Coronary artery (tissue), 2 donors: ENCODE measurements around the gene FAM107A.
A peak's percentile ranks its signal among the peaks of the same experiment; 100 is the strongest.

Experiments
- DNase-seq: peaks from one replicate; pipeline ENCODE4 v3.0.0-alpha.2; 2017; ENCODE audit warnings: low spot score
- H3K27ac ChIP-seq, 2 donors: fragments of 200-600 bp; sonication (generic); one replicate each; pipeline ENCODE4 v1.5.1; 2016 to 2019
- H3K4me3 ChIP-seq: fragments of 200-600 bp; sonication (generic); 2 replicates; pipeline ENCODE4 v1.5.1; 2016; ENCODE audit warnings: mild to moderate bottlenecking, moderate library complexity
- TF ChIP-seq, protein P1 (sequence below): fragments of 200-600 bp; sonication (generic); IDR thresholded peaks from one replicate; pipeline ENCODE4 v1.5.1; 2019; ENCODE audit warnings: antibody characterized with exemption

The FAM107A gene

DNA sequence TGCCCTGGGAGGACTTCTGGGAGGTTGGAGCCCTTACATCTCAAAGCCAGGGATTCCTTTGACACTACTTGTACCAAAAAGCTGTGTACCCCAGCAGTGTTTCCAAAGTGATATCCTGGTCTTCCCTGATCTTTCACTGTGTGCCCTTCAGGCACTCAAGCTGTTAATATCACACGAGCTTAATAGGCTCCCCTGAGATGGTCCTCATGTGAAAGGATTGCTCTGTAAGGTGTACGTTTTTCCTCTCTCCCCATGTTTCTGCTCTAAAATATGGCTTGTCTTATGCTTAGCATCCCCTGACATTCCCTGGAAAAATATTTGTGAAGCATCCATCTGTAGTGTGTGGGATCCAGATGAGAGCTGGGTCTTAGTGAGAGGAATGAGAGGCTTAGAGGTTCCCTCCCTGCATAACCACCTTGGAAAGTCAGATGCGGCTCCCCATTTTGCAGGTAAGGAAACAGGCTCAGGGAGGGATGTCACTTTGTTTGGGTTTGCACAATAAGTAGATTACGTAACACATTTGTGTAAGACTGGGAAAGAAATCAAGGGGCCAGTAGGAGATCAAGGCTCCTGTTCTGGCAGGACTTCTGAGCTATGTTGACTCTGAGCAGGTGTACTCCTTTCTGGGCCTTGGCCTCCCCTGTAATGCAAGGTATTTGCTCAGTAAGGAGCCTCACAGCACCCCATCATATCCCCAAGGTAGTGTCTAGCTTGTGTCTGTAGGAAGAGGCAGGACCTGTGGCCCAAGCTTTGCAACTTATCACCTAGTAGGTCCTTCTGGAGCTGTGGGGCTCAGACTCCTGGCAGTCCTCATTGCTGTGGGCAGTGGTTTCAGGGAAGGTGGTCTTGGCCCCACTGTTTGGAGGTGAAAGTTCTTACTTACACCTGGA is 39.5 kb downstream of the FAM107A start:
- DNase-seq = no peak
- TF ChIP-seq, protein P1, sequence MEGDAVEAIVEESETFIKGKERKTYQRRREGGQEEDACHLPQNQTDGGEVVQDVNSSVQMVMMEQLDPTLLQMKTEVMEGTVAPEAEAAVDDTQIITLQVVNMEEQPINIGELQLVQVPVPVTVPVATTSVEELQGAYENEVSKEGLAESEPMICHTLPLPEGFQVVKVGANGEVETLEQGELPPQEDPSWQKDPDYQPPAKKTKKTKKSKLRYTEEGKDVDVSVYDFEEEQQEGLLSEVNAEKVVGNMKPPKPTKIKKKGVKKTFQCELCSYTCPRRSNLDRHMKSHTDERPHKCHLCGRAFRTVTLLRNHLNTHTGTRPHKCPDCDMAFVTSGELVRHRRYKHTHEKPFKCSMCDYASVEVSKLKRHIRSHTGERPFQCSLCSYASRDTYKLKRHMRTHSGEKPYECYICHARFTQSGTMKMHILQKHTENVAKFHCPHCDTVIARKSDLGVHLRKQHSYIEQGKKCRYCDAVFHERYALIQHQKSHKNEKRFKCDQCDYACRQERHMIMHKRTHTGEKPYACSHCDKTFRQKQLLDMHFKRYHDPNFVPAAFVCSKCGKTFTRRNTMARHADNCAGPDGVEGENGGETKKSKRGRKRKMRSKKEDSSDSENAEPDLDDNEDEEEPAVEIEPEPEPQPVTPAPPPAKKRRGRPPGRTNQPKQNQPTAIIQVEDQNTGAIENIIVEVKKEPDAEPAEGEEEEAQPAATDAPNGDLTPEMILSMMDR = no peak
- peak overlapping the region; percentile 62 to 93 for H3K27ac ChIP-seq
- H3K4me3 ChIP-seq = no peak overlapping the region

DNA sequence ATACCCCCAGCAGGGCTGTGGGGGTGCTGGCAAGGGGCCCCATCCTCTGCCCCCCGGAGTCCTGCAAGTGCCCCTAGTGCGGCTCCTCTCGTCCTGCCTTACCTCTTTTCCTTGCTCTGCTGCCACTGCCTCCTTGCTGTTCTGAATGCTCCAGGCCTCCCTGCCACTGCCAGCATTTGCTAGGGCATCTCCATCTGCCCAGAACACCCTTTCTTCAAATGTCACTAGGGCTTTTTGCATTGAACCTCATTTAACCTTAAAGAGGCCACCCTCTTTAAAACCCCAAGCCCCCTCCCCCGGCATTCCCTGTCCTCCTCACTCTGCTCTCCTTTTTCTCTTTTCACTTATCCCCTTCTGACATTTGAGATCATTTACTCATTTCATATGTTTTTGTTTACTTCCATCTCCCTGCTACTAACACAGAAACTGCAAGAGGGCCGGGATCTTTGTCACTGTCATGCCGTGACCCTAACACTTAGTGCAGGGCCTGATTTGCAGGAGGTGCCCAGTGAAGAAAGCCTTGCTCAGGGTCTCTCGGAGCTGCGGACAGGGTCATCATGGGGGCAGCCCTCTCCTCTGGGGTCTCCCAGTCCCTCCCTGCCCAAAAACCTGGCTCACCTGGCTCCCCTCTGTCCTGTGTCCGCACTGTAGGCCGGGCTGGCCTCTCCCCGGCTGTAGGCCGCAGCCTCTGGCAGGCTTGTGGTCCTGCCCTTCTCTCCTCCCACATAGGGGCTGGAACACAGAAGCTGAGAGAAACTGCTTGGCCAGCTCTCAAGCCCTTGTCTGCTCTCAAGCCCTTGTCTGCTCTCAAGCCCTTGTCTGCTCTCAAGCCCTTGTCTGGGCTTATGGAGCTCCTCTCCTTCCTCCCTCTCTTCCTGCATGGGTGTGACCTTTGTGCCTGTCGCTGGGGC is 40.4 kb downstream of the FAM107A start, which contains the start of gene ACOX2:
Gene ACOX2 (minus strand): TSS at position 690 of the 911 bp plus-strand sequence. CDS start 2,084 bp downstream, outside the sequence.
- Histone ChIP-seq H3K4me3 (peak within 1 kb of the TSS; percentile 69), H3K27ac (peak within 1 kb of the TSS; percentile 62 to 93)
- TF ChIP-seq, protein P1 = no peak
- peak; percentile 82 for DNase-seq

DNA sequence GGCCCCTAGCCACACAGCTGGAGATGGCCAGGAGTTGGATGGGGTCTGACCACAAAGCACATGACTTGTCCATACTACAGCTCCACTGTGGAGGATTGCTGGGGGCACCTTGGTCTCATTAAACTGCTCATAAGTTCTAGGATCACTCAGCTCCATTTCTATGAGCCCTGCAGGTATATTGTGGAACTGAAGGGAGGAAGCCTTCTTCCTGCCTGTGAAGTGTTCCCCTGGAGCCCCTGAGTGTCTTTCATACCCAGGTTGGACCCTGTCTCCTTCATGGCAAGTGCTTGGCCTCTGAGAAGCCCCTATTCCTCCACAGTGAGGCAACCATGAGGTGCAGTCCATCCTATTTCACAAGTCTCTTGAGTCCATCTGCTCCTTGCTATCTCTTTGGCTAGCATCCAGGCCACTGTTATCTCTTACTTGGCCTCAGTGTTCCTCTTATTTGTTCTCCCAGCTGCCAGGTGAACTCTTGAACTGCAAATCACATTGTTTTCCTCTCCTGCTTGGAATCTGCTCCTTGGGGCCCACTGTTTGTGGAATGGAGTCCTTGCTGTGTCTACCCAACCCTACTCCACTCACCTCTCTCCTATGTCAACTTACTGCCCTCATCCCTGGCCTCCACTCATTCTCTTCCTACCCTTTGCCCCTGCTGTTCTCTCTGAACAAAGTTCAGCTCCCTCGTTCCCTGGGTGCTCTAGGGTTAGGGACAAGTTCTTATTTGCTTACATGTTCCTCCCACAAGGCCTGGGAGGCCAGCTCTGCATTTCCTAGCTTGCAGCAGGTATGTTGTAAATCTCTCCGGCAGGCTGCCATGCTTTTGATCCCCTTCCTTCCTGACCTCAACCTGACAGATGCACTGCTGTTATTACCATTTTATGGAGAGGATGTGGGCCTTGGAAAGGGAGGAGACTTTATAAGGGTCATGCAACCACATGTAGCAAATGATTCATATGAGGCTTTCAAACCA is 41.4 kb downstream of the FAM107A start:
- peak overlapping the region; percentile 62 to 93 for H3K27ac ChIP-seq
- H3K4me3 ChIP-seq = peak overlapping the region; percentile 69
- TF ChIP-seq, protein P1 = no peak
- no peak for DNase-seq

DNA sequence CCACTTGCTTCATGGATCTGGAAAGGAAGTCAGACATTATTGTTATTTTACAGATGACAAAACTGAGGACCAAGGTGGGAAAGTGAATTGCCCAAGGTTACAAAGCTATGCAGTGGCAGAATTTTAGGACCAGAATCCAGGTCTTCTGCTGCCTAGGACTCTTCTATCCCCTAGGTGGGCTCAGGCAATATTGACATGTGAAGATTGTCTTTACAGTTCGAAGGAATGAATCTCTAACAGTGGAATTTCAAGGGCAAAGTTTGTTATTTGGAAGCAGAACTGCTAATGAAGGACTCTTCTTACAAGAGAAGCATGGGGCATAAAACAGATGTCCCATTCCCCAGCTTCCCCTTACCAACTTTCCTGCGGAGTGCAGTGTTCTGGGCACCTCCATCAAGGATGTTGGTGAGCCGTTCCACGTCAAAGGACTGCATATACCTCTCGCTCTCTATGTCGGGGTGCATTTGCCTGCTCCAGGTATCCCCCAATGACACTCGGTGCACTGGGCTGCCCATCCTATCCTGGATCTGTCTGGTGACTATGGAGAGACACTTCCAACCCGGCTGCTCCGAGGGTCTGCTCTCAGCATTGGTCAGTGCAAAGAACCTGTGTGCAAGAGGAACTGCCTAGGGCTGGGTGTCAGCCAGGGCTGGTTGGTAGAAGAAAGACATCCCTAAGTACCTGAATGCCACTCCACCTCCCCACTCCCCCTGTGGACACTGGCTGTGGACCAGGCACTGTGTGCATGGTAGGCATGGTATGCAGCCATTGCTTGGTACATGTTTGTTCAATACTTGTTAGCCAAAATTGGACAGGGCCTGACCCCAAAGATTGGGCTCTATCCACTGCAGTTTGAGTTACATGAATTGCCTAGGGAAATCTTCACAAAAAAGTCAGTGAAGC is 42.3 kb downstream of the FAM107A start:
- Histone ChIP-seq H3K4me3 (no peak overlapping the region), H3K27ac (no peak overlapping the region)
- TF ChIP-seq, protein P1 = no peak
- DNase-seq = no peak

DNA sequence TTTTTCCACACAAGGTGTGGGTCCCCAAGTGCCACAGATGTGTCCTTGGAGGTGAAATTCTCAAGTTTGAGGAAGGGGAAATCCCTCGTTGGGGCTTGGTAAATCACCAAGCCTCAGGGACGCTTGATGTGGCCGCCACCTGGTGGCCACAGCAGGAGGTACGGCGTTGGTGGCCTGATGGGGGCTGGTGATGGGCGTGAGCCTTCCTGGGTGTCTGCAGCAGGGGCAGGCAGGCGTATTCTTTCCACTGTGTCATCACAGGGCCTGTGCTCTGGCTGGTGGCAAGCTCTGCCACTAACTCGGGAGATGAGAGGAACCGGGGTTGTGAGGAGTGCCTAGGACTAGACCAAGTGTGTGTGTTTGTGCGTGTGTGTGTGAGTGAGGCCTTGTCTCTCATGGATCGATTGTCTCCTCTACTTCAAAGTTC is 44.4 kb downstream of the FAM107A start:
- no peak overlapping the region for H3K4me3 ChIP-seq
- no peak overlapping the region for H3K27ac ChIP-seq
- DNase-seq = no peak
- TF ChIP-seq, protein P1 = peak; percentile 90
